Measurements from ENCODE around the gene GPR156. TPM values are rescaled to one million over a fixed set of nuclear protein-coding genes. Genes with fewer than 3 reads are reported as not detected.

The GPR156 gene
- total RNA-seq, 2 experiments from 2014 or later: 0.10 TPM; not detected in 1

GRCh38 chr3:120193554-120193953, 91.5 kb downstream of the GPR156 start:
- Mint-ChIP-seq H3K27me3 (no peaks in the 10 kb centered on the region), H3K36me3 (no peaks in the 10 kb centered on the region), H3K9me3 (peaks cover 2% of the 10 kb centered on the region), H3K4me1 (no peaks in the 10 kb centered on the region), H3K27ac (no peak overlapping the region), H3K4me3 (no peak overlapping the region)
- no peak for DNase-seq

GRCh38 chr3:120192579-120192978, 92.4 kb downstream of the GPR156 start:
- H3K4me1 Mint-ChIP-seq: no peaks in the 10 kb centered on the region
- no peaks in the 10 kb centered on the region for H3K27me3 Mint-ChIP-seq

GRCh38 chr3:120192159-120192558, 92.9 kb downstream of the GPR156 start:
- Mint-ChIP-seq H3K27me3 (no peaks in the 10 kb centered on the region), H3K4me1 (no peaks in the 10 kb centered on the region), H3K27ac (no peak overlapping the region), H3K9me3 (peaks cover 2% of the 10 kb centered on the region), H3K36me3 (no peaks in the 10 kb centered on the region), H3K4me3 (no peak overlapping the region)
- DNase-seq: no peak

More at GRCh38 chr3:120192579-120192978, 92.4 kb downstream of the GPR156 start:
- Mint-ChIP-seq H3K4me3 (no peak overlapping the region), H3K9me3 (peaks cover 2% of the 10 kb centered on the region), H3K36me3 (no peaks in the 10 kb centered on the region), H3K27ac (no peak overlapping the region)
- no peak for DNase-seq

- no peak overlapping the region for H3K27ac Mint-ChIP-seq
- DNase-seq: no peak
- no peaks in the 10 kb centered on the region for H3K4me1 Mint-ChIP-seq
Observed at GRCh38 chr3:120182613-120183511, 102.2 kb downstream of the GPR156 start.

GRCh38 chr3:120181632-120182031, 103.4 kb downstream of the GPR156 start:
- Mint-ChIP-seq H3K27ac (no peak overlapping the region), H3K27me3 (no peaks in the 10 kb centered on the region), H3K4me1 (no peaks in the 10 kb centered on the region), H3K36me3 (no peaks in the 10 kb centered on the region), H3K9me3 (no peaks in the 10 kb centered on the region), H3K4me3 (no peak overlapping the region)
- DNase-seq: no peak

More at GRCh38 chr3:120182613-120183511, 102.2 kb downstream of the GPR156 start:
- no peak overlapping the region for H3K4me3 Mint-ChIP-seq
- H3K36me3 Mint-ChIP-seq: no peaks in the 10 kb centered on the region
- no peaks in the 10 kb centered on the region for H3K9me3 Mint-ChIP-seq
- no peaks in the 10 kb centered on the region for H3K27me3 Mint-ChIP-seq

- no peak for DNase-seq
- H3K4me1 Mint-ChIP-seq: no peaks in the 10 kb centered on the region
- no peaks in the 10 kb centered on the region for H3K36me3 Mint-ChIP-seq
- H3K4me3 Mint-ChIP-seq: no peak overlapping the region
- H3K27me3 Mint-ChIP-seq: no peaks in the 10 kb centered on the region
- H3K27ac Mint-ChIP-seq: no peak overlapping the region
- no peaks in the 10 kb centered on the region for H3K9me3 Mint-ChIP-seq
Observed at GRCh38 chr3:120180731-120181412, 104.2 kb downstream of the GPR156 start.

GRCh38 chr3:120177707-120178306, 107.2 kb downstream of the GPR156 start:
- no peaks in the 10 kb centered on the region for H3K4me1 Mint-ChIP-seq
- H3K27ac Mint-ChIP-seq: no peak overlapping the region
- no peaks in the 10 kb centered on the region for H3K9me3 Mint-ChIP-seq
- DNase-seq: no peak
- H3K4me3 Mint-ChIP-seq: no peak overlapping the region
- no peaks in the 10 kb centered on the region for H3K27me3 Mint-ChIP-seq
- H3K36me3 Mint-ChIP-seq: no peaks in the 10 kb centered on the region

- no peaks in the 10 kb centered on the region for H3K36me3 Mint-ChIP-seq
- no peaks in the 10 kb centered on the region for H3K4me1 Mint-ChIP-seq
- no peak overlapping the region for H3K4me3 Mint-ChIP-seq
- H3K27me3 Mint-ChIP-seq: no peaks in the 10 kb centered on the region
- DNase-seq: no peak
- no peak overlapping the region for H3K27ac Mint-ChIP-seq
- H3K9me3 Mint-ChIP-seq: no peaks in the 10 kb centered on the region
Observed at GRCh38 chr3:120177151-120177550, 107.9 kb downstream of the GPR156 start.

- Mint-ChIP-seq H3K4me3 (no peak overlapping the region), H3K4me1 (no peaks in the 10 kb centered on the region), H3K27me3 (no peaks in the 10 kb centered on the region), H3K36me3 (no peaks in the 10 kb centered on the region), H3K9me3 (no peaks in the 10 kb centered on the region), H3K27ac (no peak overlapping the region)
- DNase-seq: no peak
Observed at GRCh38 chr3:120174811-120175539, 110.0 kb downstream of the GPR156 start.

GRCh38 chr3:120173056-120173675, 111.9 kb downstream of the GPR156 start:
- H3K9me3 Mint-ChIP-seq: no peaks in the 10 kb centered on the region
- H3K27ac Mint-ChIP-seq: no peak overlapping the region
- no peaks in the 10 kb centered on the region for H3K27me3 Mint-ChIP-seq
- no peak overlapping the region for H3K4me3 Mint-ChIP-seq
- DNase-seq: no peak
- no peaks in the 10 kb centered on the region for H3K36me3 Mint-ChIP-seq
- H3K4me1 Mint-ChIP-seq: no peaks in the 10 kb centered on the region

- DNase-seq: no peak
- Mint-ChIP-seq H3K27ac (no peak overlapping the region), H3K9me3 (no peaks in the 10 kb centered on the region), H3K36me3 (no peaks in the 10 kb centered on the region), H3K4me3 (no peak overlapping the region), H3K27me3 (no peaks in the 10 kb centered on the region), H3K4me1 (no peaks in the 10 kb centered on the region)
Observed at GRCh38 chr3:120172070-120172469, 113.0 kb downstream of the GPR156 start.

GRCh38 chr3:120171134-120171873, 113.7 kb downstream of the GPR156 start:
- no peaks in the 10 kb centered on the region for H3K36me3 Mint-ChIP-seq
- H3K4me1 Mint-ChIP-seq: no peaks in the 10 kb centered on the region
- no peak overlapping the region for H3K4me3 Mint-ChIP-seq
- no peaks in the 10 kb centered on the region for H3K27me3 Mint-ChIP-seq
- H3K27ac Mint-ChIP-seq: no peak overlapping the region
- DNase-seq: no peak
- H3K9me3 Mint-ChIP-seq: no peaks in the 10 kb centered on the region

GRCh38 chr3:120170223-120170622, 114.8 kb downstream of the GPR156 start:
- H3K9me3 Mint-ChIP-seq: no peaks in the 10 kb centered on the region
- no peak overlapping the region for H3K27ac Mint-ChIP-seq
- H3K36me3 Mint-ChIP-seq: no peaks in the 10 kb centered on the region
- no peaks in the 10 kb centered on the region for H3K4me1 Mint-ChIP-seq
- H3K4me3 Mint-ChIP-seq: no peak overlapping the region
- DNase-seq: no peak
- no peaks in the 10 kb centered on the region for H3K27me3 Mint-ChIP-seq

- no peaks in the 10 kb centered on the region for H3K4me1 Mint-ChIP-seq
- H3K4me3 Mint-ChIP-seq: no peak overlapping the region
- no peaks in the 10 kb centered on the region for H3K27me3 Mint-ChIP-seq
- no peak overlapping the region for H3K27ac Mint-ChIP-seq
- H3K36me3 Mint-ChIP-seq: no peaks in the 10 kb centered on the region
- DNase-seq: no peak
- no peaks in the 10 kb centered on the region for H3K9me3 Mint-ChIP-seq
Observed at GRCh38 chr3:120169407-120169806, 115.6 kb downstream of the GPR156 start.

Measured in activated naive CD8-positive, alpha-beta T cell treated with anti-CD3 and anti-CD28 coated beads for 36 hours (primary cell).